HL-60/S4 (cell line): ENCODE results near the gene ERC1.

Experiments
- in situ Hi-C: fragments of 300-500 bp; cut with MboI; formaldehyde crosslinking; loops from 2 replicates; pipeline ENCODE4 v1.14.3; 2022; ENCODE audit warnings: low sequenced_read_pairs

The ERC1 gene

GRCh38 chr12:990661-991349, at the start of gene ERC1:
Gene ERC1, plus strand, starts transcription at chr12:991223. Its CDS starts 36,681 bp downstream, at chr12:1027904.
- in situ Hi-C loops, result no loop called here

GRCh38 chr12:943051-943450, 48.0 kb upstream of the ERC1 start:
- in situ Hi-C loops, result no loop called here

GRCh38 chr12:944211-944610, 46.8 kb upstream of the ERC1 start:
- in situ Hi-C loops, result no loop called here

- in situ Hi-C loops, result no loop called here
Measured at GRCh38 chr12:946212-946611, 44.8 kb upstream of the ERC1 start.

DNA sequence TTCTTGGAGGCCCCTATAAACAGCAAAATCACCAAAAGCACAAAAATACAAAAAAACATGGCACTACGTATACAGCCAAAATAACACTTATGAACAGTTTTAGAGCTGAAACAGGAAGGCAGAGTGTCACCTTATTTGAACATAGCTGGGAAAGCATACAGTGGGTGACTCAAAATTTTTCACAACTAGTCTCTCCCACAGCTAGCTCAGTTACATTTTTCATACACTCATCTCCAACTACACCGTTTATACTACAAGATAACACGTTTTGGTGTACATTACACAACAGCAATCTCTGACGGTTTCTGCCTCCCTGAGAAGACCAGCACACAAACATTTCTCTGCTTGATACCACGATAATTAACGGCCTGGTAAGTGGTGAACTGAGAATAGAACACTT, 44.4 kb upstream of the ERC1 start:
- in situ Hi-C loops, result no loop called here

DNA sequence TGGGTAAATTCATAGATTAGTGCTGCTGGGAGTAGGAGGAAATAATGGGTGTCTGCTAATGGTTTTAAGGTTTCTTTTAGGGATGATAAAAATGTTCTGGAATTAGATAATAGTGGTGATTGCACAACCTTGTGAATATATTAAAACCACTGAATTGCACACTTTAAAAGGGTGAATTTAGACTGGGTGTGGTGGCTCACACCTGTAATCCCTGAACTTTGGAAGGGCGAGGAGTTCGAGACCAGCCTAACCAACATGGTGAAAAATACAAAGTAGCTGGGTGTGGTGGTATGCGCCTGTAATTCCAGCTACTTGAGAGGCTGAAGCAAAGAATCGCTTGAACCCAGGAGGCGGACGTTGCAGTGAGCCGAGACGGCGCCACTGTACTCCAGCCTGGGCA, 42.8 kb upstream of the ERC1 start:
- in situ Hi-C loops, result no loop called here

- in situ Hi-C loops, result no loop called here
Measured at GRCh38 chr12:949453-950191, 41.4 kb upstream of the ERC1 start, which contains the start of gene RAD52. Gene RAD52, minus strand, starts transcription at chr12:949694. Its CDS starts 16,636 bp downstream, at chr12:933058.

GRCh38 chr12:951176-951575, 39.8 kb upstream of the ERC1 start:
- in situ Hi-C loops, result no loop called here

DNA sequence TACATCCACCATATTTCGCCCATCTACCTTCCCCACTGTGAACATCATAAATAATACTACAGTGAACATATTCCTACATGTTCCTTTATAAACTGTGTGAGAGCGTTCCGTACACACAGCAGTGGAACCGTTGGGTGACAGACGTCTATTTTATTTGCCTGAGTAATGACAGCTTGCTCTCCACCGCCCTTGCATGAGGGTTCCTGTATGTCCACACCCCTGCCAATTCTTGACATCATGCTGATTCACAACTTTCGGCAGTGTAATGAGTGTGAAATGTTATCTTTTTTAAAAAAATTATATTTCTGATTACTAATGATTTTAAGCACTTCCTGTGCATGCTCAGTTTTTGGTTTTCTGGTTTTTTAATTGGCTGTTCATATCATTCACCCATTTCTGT, 37.2 kb upstream of the ERC1 start:
- in situ Hi-C loops, result no loop called here

- in situ Hi-C loops, result no loop called here
Measured at GRCh38 chr12:954741-955140, 36.3 kb upstream of the ERC1 start.

DNA sequence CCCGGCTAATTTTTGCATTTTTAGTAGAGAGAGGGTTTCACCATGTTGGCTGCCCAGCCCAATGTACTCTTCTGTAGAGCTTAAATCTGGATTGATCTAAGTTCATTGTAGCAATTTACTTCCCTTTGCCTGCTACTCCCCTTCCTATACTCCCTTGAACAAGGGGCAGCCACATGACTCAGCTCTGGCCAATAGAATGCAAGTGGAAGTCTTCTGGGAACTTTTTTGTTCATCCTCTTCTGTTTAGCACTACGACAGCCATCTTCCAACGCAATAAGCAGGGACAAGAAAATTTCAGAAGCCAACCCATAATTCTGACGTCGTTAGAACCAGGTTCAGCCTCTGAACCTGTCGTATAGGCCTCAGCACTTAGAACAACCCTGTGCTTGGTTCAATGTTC, 35.1 kb upstream of the ERC1 start:
- in situ Hi-C loops, result no loop called here

GRCh38 chr12:958588-959123, 32.4 kb upstream of the ERC1 start:
- in situ Hi-C loops, result no loop called here

- in situ Hi-C loops, result no loop called here
Measured at GRCh38 chr12:966724-967123, 24.3 kb upstream of the ERC1 start.

GRCh38 chr12:967641-968040, 23.4 kb upstream of the ERC1 start:
- in situ Hi-C loops, result no loop called here

- in situ Hi-C loops, result no loop called here
Measured at GRCh38 chr12:968545-968944, 22.5 kb upstream of the ERC1 start.

GRCh38 chr12:969821-970220, 21.2 kb upstream of the ERC1 start:
- in situ Hi-C loops, result no loop called here

- in situ Hi-C loops, result no loop called here
Measured at GRCh38 chr12:971991-972390, 19.0 kb upstream of the ERC1 start.

DNA sequence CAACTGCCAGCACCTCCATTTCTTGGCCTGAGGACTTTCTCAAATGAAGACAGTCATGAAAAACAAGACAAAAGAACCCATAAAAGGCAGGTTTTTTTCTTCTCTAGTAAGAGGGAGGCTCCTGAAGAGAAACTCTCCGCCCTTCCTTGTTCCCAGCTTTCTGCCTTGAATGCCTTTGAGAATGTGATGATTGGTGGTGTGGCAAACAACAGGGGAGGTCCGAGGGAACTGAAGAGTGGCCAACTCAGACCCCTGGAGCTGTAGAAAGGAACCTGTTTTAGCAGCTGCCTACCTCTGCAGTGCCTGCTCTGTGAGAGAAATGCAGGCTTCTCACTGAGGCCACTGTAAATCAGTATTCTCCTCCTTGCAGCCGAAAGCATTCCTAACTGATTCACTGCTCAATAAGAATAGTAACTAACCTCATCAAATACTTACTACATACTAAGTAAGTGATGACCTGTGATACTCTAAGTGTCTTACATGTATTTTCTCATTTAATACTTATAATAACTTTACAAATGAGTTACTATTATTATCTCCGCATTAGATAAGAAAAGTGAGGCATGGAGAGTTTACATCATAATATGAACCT, 16.7 kb upstream of the ERC1 start:
- in situ Hi-C loops, result no loop called here

- in situ Hi-C loops, result no loop called here
Measured at GRCh38 chr12:976644-977043, 14.4 kb upstream of the ERC1 start.

DNA sequence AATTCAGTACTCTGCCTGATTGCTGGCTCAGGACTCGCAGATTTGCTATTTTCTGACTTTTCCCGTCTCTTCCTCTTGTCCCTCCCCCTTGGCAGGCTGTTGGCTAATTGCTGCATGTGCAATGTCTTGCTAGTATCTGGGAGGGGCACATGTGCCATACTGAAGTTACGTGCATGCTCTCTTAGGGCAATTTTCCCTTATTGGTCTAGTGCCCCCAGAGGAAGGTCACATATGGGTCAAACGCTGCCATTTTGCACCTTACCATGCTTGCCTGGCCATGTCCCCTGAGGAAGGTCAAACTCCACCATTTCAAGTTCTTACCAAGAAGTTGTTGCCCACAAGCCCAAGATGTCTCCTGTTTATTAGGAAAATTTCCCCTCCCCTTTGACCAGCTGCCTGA, 13.9 kb upstream of the ERC1 start:
- in situ Hi-C loops, result no loop called here

- in situ Hi-C loops, result no loop called here
Measured at GRCh38 chr12:979349-979748, 11.7 kb upstream of the ERC1 start.
